A549 (cell line): Measurements from ENCODE around the gene ISOC1. TPM values are rescaled to one million over a fixed set of nuclear protein-coding genes. Genes with fewer than 3 reads are reported as not detected.

Source experiments
- ATAC-seq, 2 experiments: fragments of 200-7000 bp in 1 of 2; fragments of >200 bp in 1 of 2; cut with Nextera tagmentation in 1 of 2; cut with Tn5 transposase in 1 of 2; 3 replicates each; pipeline versions ENCODE4 v1.8.0 to v1.9.1; 2018 to 2020; ENCODE audit warnings: mild to moderate bottlenecking in 1 of 2, moderate library complexity in 1 of 2
- CTCF ChIA-PET: fragments of 300-600 bp; sonication (Branson Sonifier 250); formaldehyde crosslinking; extraction: SDS; loops from one replicate; lab custom pipeline; 2021; ENCODE audit warnings: antibody characterized with exemption, inconsistent platforms; lab: Yijun Ruan, JAX
- POLR2A ChIA-PET: fragments of 350-600 bp; formaldehyde crosslinking; extraction: SDS; loops from one replicate; lab custom pipeline; 2021; ENCODE audit warnings: antibody characterized with exemption, inconsistent platforms; lab: Yijun Ruan, JAX
- DNase-seq, 2 experiments: peaks; one replicate each; pipeline versions ENCODE4 v3.0.0 to v3.0.0-alpha.2; 2011 to 2016; ENCODE audit warnings: low read depth in 1 of 2, low spot score in 1 of 2
- FAIRE-seq: peaks from 2 replicates; lab custom pipeline; 2011; peaks lifted over from hg19 to GRCh38; lab: Jason Lieb, UNC
- H3K27ac ChIP-seq, 2 experiments: fragments of >200 bp; sonication (Bioruptor Twin); formaldehyde crosslinking; 3 replicates each; pipeline ENCODE4 v1.5.1; 2016 to 2017
- H3K4me1 ChIP-seq: fragments of >200 bp; sonication (Bioruptor Twin); formaldehyde crosslinking; 3 replicates; pipeline ENCODE4 v1.6.1; 2016
- H3K4me2 ChIP-seq: fragments of >200 bp; sonication (Bioruptor Twin); formaldehyde crosslinking; 3 replicates; pipeline ENCODE4 v1.6.1; 2016
- H3K4me3 ChIP-seq: fragments of >200 bp; sonication (Bioruptor Twin); formaldehyde crosslinking; 3 replicates; pipeline ENCODE4 v1.5.1; 2016
- H3K9me3 ChIP-seq: fragments of >200 bp; sonication (Bioruptor Twin); formaldehyde crosslinking; 3 replicates; pipeline ENCODE4 v1.6.1; 2016
- BCL3 ChIP-seq: fragments of >200 bp; sonication (Bioruptor Twin); formaldehyde crosslinking; IDR thresholded peaks from 3 replicates; pipeline ENCODE4 v1.6.1; 2016
- CBX8 ChIP-seq: fragments of 200-600 bp; sonication (generic); IDR thresholded peaks from 2 replicates; pipeline ENCODE4 v1.6.1; 2016
- CEBPB ChIP-seq, 2 experiments: fragments of >200 bp in 1 of 2; sonication (Bioruptor Twin) in 1 of 2; formaldehyde crosslinking in 1 of 2; IDR thresholded peaks; 2 replicates each; pipeline ENCODE4 v1.6.1; 2012 to 2016
- CHD2 ChIP-seq: fragments of 150-350 bp; IDR thresholded peaks from 2 replicates; pipeline ENCODE4 v1.6.1; 2014; ENCODE audit warnings: low read length; ENCODE audit not compliant: partially characterized antibody
- E2F6 ChIP-seq: IDR thresholded peaks from 2 replicates; pipeline ENCODE4 v1.6.1; 2012; ENCODE audit warnings: low read depth, borderline replicate concordance
- EHMT2 ChIP-seq: fragments of 200-600 bp; sonication (generic); IDR thresholded peaks from 2 replicates; pipeline ENCODE4 v1.6.1; 2016; ENCODE audit warnings: antibody characterized with exemption, low read depth, mild to moderate bottlenecking, moderate library complexity
- ELK1 ChIP-seq: fragments of 150-350 bp; IDR thresholded peaks from 2 replicates; pipeline ENCODE4 v1.6.1; 2014; ENCODE audit warnings: low read depth, mild to moderate bottlenecking, low read length
- EP300 ChIP-seq, 2 experiments: fragments of >200 bp; sonication (Bioruptor Twin); formaldehyde crosslinking; IDR thresholded peaks; 2 replicates in 1 of 2; 3 replicates in 1 of 2; pipeline ENCODE4 v1.6.1; 2016 to 2017
- GATA3 ChIP-seq: IDR thresholded peaks from 2 replicates; pipeline ENCODE4 v1.6.1; 2012; ENCODE audit warnings: borderline replicate concordance
- HES2 ChIP-seq: fragments of >200 bp; sonication (Bioruptor Twin); formaldehyde crosslinking; IDR thresholded peaks from 2 replicates; pipeline ENCODE4 v1.6.1; 2016
- HEYL ChIP-seq: fragments of 250-450 bp; sonication (Bioruptor Pico); IDR thresholded peaks from 2 replicates; pipeline ENCODE4 v1.8.0; 2021; ENCODE audit warnings: mild to moderate bottlenecking, moderate library complexity
- HMGXB4 ChIP-seq: fragments of 250-450 bp; sonication (Bioruptor Pico); IDR thresholded peaks from 2 replicates; pipeline ENCODE4 v1.5.0; 2021; ENCODE audit warnings: mild to moderate bottlenecking, moderate library complexity, borderline replicate concordance
- HOXB13 ChIP-seq: fragments of 250-450 bp; sonication (Bioruptor Pico); IDR thresholded peaks from 2 replicates; pipeline ENCODE4 v1.5.0; 2020; ENCODE audit warnings: low read depth, mild to moderate bottlenecking, moderate library complexity
- HOXB5 ChIP-seq: fragments of 250-450 bp; sonication (Bioruptor Pico); IDR thresholded peaks from 2 replicates; pipeline ENCODE4 v1.5.0; 2020; ENCODE audit warnings: mild to moderate bottlenecking, moderate library complexity
- KDM1A ChIP-seq: fragments of 200-600 bp; sonication (generic); IDR thresholded peaks from 2 replicates; pipeline ENCODE4 v1.6.1; 2016; ENCODE audit warnings: low read depth, mild to moderate bottlenecking
- MAFK ChIP-seq: fragments of 450-650 bp; IDR thresholded peaks from 2 replicates; pipeline ENCODE4 v1.6.1; 2014; ENCODE audit not compliant: partially characterized antibody
- MAX ChIP-seq: IDR thresholded peaks from 2 replicates; pipeline ENCODE4 v1.6.1; 2012
- MAZ ChIP-seq: fragments of 150-350 bp; IDR thresholded peaks from 2 replicates; pipeline ENCODE4 v1.6.1; 2014; ENCODE audit warnings: antibody characterized with exemption, low read depth, low read length, borderline replicate concordance
- NPAS2 ChIP-seq: fragments of 250-450 bp; sonication (Bioruptor Pico); IDR thresholded peaks from 2 replicates; pipeline ENCODE4 v1.8.0; 2022; ENCODE audit warnings: mild to moderate bottlenecking, moderate library complexity, borderline replicate concordance
- NR3C1 ChIP-seq: fragments of >200 bp; sonication (Bioruptor Twin); formaldehyde crosslinking; IDR thresholded peaks from 3 replicates; pipeline ENCODE4 v1.6.1; 2017
- RAD21 ChIP-seq, 2 experiments: fragments of >200 bp in 1 of 2; sonication (Bioruptor Twin) in 1 of 2; formaldehyde crosslinking in 1 of 2; IDR thresholded peaks in 1 of 2; conservative IDR thresholded peaks in 1 of 2; 2 replicates in 1 of 2; 3 replicates in 1 of 2; pipeline ENCODE4 v1.6.1; 2012 to 2018; ENCODE audit warnings: inconsistent platforms in 1 of 2
- RARB ChIP-seq: fragments of 250-450 bp; sonication (Bioruptor Pico); IDR thresholded peaks from 2 replicates; pipeline ENCODE4 v1.8.0; 2021; ENCODE audit warnings: mild to moderate bottlenecking, moderate library complexity
- REST ChIP-seq: fragments of 200-600 bp; sonication (generic); IDR thresholded peaks from 2 replicates; pipeline ENCODE4 v1.6.1; 2016; ENCODE audit warnings: antibody characterized with exemption, mild to moderate bottlenecking, moderate library complexity
- TFCP2L1 ChIP-seq: fragments of 250-450 bp; sonication (Bioruptor Pico); IDR thresholded peaks from 2 replicates; pipeline ENCODE4 v1.5.0; 2021; ENCODE audit warnings: mild to moderate bottlenecking
- ZC3H11A ChIP-seq: fragments of 450-650 bp; IDR thresholded peaks from 2 replicates; pipeline ENCODE4 v1.6.1; 2014; ENCODE audit warnings: antibody characterized with exemption, mild to moderate bottlenecking
- ZSCAN20 ChIP-seq: fragments of 250-450 bp; sonication (Bioruptor Pico); IDR thresholded peaks from 2 replicates; pipeline ENCODE4 v1.8.0; 2022; ENCODE audit warnings: mild to moderate bottlenecking, moderate library complexity
- WGBS: methylation state at CpG from one replicate; pipeline ENCODE4 v1.1.6; 2017; ENCODE audit errors: missing lambda C conversion rate; 5-methylcytosine and 5-hydroxymethylcytosine counted together
- polyA plus RNA-seq, 4 experiments: library from polyadenylated mRNA; depleted of rRNA in 3 of 4; stranded (reverse); fragments of >200 nt; fragmentation: RNase III in 1 of 4; extraction: RNeasy Plus Mini Kit Qiagen cat#74134 plus additional on column Dnase treatment in 1 of 4; gene quantifications; 2 replicates in 3 of 4; 3 replicates in 1 of 4; pipeline ENCODE4 v1.2.3, GENCODE V29; 2011 to 2017

Gene ISOC1
- polyA plus RNA-seq, 2 of the 4 experiments (the other 2 are of a cell fraction) = 17.3 to 31.6 TPM

- FAIRE-seq = no peak
- Histone ChIP-seq H3K4me3 (no peak overlapping the region), H3K4me2 (no peak overlapping the region), H3K27ac (no peak overlapping the region), H3K9me3 (no peaks in the 10 kb centered on the region), H3K4me1 (no peaks in the 10 kb centered on the region)
- DNase-seq = no peak
- POLR2A ChIA-PET = no interaction called here
- no peak for ATAC-seq
- CTCF ChIA-PET = no interaction called here
- no peak for TF ChIP-seq BCL3
- TF ChIP-seq E2F6 = no peak
- TF ChIP-seq HOXB5 (CRISPR knock-in tag) = no peak
- no peak for TF ChIP-seq ELK1
- no peak for TF ChIP-seq CHD2
- TF ChIP-seq ZC3H11A = no peak
- TF ChIP-seq EHMT2 = no peak
- TF ChIP-seq MAX = no peak
- TF ChIP-seq REST = no peak
- no peak for TF ChIP-seq HMGXB4 (CRISPR knock-in tag)
- no peak for TF ChIP-seq NR3C1
- TF ChIP-seq HOXB13 (CRISPR knock-in tag) = no peak
- TF ChIP-seq ZSCAN20 (CRISPR knock-in tag) = no peak
- TF ChIP-seq CEBPB (IDR thresholded peaks at IDR 0.05) = no peak
- TF ChIP-seq CBX8 = no peak
- no peak for TF ChIP-seq RAD21 (conservative IDR thresholded peaks at IDR 0.05 in 1 of 2, IDR thresholded peaks at IDR 0.05 in 1 of 2)
- TF ChIP-seq GATA3 = no peak
- TF ChIP-seq, all 56 proteins: peak for 0
These were observed 23.9 kb downstream of the ISOC1 start for GRCh38 chr5:129118405-129118804.

GRCh38 chr5:129118826-129119225 is 24.3 kb downstream of the ISOC1 start:
- DNase-seq = no peak
- no peak for ATAC-seq
- FAIRE-seq = no peak
- no peak overlapping the region for H3K27ac ChIP-seq
- H3K4me3 ChIP-seq = no peak overlapping the region
- 65% methylated on average over 2 of the region's 2 CpGs for WGBS
- CTCF ChIA-PET = no interaction called here
- H3K4me2 ChIP-seq = no peak overlapping the region
- POLR2A ChIA-PET = no interaction called here
- no peaks in the 10 kb centered on the region for H3K4me1 ChIP-seq
- H3K9me3 ChIP-seq = no peaks in the 10 kb centered on the region
- no peak for TF ChIP-seq MAFK
- TF ChIP-seq HES2 = no peak
- TF ChIP-seq HEYL (CRISPR knock-in tag) = no peak
- TF ChIP-seq RARB (CRISPR knock-in tag) = no peak
- TF ChIP-seq RAD21 (conservative IDR thresholded peaks at IDR 0.05 in 1 of 2, IDR thresholded peaks at IDR 0.05 in 1 of 2) = no peak
- TF ChIP-seq HMGXB4 (CRISPR knock-in tag) = no peak
- no peak for TF ChIP-seq TFCP2L1 (CRISPR knock-in tag)
- TF ChIP-seq EHMT2 = no peak
- TF ChIP-seq MAZ = no peak
- no peak for TF ChIP-seq KDM1A
- TF ChIP-seq NPAS2 (CRISPR knock-in tag) = no peak
- no peak for TF ChIP-seq MAX
- no peak for TF ChIP-seq GATA3
- TF ChIP-seq EP300 (IDR thresholded peaks at IDR 0.05) = no peak
